ENCODE data around the gene FNDC8.
A peak's percentile ranks its signal among the peaks of the same experiment; 100 is the strongest.
"Not testable (repeated sequence)": the region's sequence is repeated elsewhere in the genome, so short reads cannot be mapped to it uniquely, and the experiment has no call there.

Gene FNDC8

DNA sequence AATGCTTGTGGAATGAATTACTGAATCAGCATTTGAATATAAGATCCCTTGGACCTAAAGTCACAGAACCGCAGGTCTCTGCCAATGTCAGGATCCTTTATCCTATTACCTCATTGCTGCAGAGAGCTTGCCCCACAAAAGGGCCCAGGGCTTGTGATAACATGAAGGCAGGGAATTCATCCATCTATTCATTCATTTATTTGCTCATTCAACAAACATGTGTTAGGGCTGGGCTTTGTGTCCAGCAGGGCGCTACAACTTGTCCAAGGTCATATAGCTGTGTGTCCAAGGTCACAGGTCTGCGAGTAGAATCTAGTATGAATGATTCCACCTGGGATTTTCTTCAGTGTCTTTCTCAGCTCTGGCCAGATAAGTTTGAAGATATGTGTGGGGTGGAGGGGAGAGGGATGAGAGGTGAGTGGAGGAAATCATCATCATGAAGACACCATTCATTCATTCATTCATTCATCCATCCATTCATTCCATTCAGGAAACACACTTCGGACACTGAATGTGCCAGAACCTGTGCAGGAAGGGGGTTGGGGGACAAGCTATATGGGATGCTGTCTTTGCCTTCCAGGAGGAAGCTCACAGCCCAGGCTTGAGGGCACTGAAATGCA is 24.9 kb downstream of the FNDC8 start:
- DNase-seq = no peak

DNA sequence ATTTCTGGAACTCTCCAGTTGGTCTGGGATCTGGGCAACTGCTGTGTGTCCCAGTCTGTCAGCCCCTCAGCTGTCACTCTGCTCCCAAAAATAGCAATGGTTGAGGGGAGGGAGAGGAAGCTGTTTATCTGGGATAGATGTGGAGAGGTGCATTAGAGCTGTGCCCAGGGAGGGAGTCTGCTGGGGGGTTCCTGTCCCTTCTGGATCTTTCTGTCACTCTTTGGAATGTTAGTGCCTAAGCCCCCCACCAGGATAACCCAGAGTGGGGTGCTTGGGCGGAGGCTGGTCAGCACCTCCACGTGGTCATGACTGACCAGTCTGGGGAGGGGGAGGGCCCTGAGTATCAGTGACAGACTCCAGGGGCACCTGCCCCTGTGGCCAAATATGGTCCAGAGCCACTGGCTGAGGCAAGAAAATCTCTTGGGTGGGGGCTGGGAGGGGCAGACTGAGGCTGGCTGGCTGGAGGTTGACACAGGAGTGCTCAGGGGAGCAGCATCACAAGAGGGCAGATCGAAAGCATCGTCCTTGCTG is 26.0 kb downstream of the FNDC8 start, which contains the start of gene UNC45B:
Gene UNC45B (plus strand): TSS at position 443 of the 531 bp plus-strand sequence. CDS start 447 bp downstream, outside the sequence.
- DNase-seq = no peak

DNA sequence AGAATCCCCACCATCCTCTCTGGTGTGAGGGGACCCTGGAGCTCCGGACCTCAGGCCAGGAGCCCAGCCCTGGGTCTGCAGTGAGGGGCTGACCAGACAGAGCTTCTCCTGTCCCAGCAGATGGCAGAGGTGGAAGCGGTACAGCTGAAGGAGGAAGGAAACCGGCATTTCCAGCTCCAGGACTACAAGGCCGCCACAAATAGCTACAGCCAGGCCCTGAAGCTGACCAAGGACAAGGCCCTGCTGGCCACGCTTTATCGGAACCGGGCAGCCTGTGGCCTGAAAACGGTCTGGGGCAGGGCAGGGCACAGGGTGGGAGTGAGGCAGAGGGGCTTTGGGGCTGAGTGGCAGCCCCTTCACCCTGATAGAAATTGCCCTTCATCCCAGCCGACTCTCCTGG is 26.7 kb downstream of the FNDC8 start:
- no peak for DNase-seq

DNA sequence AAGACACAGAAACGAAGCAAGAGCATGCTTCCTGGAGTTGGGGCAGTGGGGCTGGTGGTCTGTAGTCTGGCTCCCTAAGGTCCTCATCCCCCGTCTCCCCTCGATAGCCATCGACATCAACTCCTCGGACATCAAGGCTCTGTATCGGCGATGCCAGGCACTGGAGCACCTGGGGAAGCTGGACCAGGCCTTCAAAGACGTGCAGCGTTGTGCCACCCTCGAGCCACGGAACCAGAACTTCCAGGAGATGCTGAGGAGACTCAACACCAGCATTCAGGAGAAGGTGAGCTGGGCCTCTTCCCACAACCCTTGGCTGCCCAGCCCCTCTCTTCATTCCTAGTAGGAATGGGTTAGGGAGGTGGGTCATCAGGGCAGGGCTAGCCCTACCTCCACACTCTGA is 28.5 kb downstream of the FNDC8 start:
- DNase-seq = no peak

DNA sequence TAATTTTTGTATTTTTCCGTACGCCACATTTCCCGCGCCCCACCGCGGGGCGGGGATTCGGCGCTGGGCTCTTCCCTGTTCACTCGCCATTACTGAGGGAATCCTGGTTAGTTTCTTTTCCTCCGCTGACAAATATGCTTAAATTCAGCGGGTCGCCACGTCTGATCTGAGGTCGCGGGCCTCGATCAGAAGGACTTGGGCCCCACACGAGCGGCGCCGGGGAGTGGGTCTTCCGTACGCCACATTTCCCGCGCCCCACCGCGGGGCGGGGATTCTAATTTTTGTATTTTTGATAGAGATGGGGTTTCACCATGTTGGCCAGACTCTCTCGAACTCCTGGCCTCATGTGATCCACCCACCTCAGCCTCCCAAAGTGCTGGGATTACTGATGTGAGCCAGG is 29.7 kb downstream of the FNDC8 start:
- not testable (repeated sequence) for DNase-seq

DNA sequence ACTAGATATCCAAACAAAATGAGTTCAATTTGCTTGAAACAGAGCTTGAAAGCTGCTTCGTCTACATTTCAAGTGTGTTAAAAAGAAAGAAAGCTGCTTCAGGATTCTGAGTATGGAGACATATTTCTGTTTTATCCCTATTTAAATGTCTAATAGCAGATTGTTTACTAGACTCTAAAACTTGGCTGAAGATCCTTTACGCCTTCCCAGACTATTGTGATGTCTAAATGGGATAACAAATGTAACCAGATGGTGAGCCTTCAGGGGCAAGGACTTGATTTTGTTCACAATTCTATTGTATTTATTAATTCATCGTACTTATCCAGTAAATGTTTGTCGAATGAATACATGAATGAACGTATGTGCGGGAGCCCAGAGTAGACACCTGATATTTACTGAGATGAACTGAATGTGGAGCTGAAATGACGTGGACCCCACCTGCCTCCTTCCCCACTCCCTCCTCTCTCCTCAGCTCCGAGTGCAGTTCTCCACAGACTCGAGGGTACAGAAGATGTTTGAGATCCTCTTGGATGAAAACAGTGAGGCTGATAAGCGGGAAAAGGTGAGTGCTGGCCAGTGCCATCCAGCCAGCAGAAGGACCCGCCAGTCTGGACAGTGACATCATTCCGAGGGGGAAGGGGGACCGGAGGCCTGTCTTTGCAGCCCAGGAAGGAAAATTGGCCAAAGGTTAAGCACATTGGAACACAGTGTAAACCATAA is 31.2 kb downstream of the FNDC8 start:
- DNase-seq = no peak

DNA sequence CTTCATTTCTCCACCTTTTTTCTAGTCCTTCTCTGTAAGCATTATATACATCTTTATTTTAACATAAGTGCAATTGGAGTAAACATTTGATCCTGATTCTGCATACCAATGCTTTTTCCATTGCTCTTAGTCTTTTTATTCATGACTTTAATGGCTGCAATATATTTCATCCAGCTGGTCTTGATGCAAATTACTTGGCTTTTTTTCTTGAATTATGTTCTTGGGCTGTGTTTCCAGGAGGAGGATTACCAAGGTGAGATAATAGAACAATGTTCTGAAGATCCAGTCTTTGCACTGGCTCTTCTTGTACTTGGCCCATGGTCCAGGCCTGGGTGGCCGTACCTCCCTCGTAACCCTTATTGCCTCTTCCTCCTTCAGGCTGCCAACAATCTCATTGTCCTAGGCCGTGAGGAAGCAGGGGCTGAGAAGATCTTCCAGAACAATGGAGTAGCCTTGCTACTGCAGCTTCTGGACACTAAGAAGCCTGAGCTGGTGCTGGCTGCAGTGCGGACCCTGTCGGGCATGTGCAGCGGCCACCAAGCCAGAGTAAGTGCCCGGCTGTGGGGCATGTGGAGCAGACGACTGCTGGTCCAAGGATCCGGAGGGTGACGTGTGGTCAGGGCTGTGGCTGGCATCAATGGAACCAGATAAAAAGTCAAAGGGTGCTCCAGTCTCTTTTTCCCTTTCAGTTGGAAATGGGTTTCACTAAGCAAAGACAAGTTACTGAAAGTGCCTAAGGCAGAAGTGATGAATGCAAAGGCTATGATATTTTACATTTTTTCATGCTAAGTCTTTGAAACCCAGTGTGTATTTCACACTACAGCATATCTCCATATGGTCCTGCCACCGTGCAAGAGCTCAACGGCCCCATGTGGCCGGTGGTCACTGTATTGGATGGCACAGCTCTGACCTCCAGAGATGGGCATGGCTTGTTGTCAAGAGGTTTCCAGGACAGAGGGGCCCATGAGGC is 33.1 kb downstream of the FNDC8 start:
- no peak for DNase-seq

DNA sequence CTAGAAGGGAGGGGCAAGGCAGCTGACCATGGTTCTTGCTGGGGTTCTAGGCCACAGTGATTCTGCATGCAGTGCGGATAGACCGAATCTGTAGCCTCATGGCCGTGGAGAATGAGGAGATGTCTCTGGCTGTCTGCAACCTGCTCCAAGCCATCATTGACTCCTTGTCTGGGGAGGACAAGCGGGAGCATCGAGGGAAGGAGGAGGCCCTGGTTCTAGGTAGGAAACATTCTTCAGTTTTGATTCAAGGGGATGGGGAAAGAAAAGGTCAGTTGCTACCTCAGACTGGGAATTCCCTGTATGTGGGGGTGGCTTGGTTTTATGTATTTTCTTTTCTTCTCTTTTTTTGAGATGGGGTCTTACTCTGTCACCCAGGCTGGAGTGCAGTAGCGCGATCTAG is 33.8 kb downstream of the FNDC8 start:
- no peak for DNase-seq

DNA sequence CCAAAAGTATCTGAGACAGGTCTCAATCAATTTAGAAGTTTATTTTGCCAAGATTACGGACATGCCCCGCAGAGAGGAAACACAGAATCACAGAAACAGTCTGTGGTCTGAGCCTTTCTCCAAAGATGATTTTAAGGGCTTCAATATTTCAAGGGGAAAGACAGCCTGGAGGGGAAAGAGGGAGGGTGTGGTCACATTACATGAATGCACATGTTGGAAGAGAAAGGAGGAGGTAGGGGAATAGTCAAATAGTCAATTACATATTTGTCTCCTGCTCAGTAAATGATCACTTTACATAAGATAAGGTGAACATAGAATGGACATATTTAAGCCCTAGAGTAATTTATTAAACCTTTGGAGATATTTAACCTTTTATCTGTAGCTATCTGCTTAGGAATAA is 38.5 kb downstream of the FNDC8 start:
- DNase-seq = no peak

DNA sequence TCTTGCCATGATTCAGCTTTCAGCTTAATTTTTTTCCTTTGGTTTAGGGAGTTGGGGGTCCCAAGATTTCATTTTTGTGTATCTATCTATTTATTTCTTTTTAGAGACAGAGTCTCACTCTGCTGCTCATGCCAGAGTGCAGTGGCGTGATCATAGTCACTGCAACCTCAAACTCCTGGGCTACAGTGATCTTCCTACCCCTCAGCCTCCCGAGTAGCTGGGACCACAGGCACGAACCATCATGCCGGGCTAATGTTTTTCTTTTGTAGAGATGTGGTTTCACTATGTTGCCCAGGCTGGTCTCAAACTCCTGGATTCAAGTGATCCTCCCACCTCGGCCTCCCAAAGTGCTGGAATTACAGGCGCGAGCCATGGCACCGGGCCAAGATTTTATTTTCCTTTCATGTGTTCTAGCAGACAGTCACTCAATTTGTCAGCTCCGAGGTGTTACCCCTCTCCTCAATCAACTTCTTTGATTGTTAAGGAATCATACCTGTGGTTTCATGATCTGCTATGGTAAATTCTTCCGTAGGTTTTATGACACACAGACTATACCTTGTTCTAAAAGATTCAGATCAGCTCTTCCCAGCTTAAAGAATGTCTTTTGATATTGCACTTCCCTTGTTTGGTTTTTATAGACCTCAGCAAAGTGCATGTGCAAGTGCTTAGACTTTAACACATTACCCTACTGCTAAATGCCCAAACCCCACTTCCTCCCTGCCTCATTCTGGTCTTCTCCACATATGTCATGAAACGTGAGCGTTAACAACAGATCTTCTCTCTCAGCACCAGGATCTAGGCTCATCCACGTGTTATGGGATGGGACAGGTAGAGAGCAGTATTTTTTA is 39.2 kb downstream of the FNDC8 start:
- no peak for DNase-seq

DNA sequence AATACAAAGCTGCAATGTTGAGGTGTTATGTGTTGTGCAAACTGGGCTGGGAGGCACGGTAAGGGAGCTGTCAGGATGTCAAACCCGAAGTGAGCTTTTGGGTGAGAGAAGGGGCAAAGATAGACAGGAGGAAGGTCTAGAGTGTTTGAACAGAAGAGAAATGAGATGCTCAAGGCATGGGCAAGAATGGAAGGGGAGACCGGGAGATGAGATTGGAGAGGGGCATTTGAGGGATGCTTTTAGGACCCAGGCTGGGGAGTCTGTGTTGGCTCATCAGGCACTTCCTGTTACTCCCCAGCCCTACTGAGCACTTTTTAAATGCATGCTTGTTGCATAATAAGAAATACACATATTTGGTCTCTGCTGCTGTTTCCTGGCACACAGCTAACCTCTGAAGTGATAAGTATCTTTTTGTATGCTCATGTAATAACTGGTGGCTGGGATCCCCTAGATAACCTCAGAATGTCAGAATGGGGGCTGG is 39.9 kb downstream of the FNDC8 start:
- DNase-seq = no peak

DNA sequence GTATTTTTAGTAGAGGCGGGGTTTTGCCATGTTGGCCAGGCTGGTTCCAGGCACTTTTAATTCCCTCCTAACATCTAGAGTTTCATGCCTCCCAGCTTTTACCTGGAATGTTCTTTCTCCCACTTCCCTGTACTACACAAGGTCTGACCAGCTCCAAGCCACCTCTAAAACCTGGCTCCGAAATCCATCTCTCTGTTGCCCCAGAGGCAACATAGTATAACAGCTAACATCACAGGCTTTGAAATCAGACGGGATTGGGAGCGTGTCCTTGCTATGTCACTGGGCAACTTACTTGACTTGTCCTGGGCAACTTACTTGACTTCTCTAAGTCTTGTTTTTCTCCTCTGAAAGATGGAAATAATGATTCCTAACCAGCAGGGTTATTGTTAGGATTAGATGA is 41.3 kb downstream of the FNDC8 start:
- no peak for DNase-seq

DNA sequence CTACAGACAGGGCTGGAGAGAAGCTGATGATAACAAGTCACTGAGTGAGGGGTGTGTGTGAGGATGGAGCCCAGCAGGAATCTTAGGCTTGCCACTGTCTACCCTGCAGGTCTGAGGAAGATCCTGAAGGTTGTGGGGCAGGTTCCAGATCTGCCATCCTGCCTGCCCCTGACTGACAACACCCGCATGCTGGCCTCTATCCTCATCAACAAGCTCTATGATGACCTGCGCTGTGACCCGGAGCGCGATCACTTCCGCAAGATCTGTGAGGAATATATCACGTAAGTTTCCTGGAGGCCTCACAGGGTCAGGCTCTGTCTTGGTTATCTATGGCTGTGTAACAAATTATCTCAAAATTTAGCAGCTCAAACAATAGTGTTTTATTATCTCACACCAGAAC is 42.5 kb downstream of the FNDC8 start:
- no peak for DNase-seq

DNA sequence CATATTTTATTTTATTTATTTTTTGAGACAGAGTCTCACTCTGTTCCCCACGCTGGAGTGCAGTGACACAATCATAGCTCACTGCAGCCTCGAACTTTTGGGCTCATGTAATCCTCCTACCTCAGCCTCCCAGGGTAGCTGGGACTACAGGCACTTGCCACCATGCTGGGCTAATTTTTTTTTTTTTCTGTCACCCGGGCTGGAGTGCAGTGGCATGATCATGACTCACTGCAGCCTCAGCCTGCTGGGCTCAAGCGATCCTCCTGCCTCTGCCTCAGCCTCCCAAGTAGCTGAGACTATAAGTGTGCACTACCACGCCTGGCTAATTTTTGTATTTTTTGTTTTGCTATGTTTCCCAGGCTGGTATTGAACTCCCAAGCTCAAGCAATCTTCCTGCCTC is 43.3 kb downstream of the FNDC8 start:
- DNase-seq = no peak

DNA sequence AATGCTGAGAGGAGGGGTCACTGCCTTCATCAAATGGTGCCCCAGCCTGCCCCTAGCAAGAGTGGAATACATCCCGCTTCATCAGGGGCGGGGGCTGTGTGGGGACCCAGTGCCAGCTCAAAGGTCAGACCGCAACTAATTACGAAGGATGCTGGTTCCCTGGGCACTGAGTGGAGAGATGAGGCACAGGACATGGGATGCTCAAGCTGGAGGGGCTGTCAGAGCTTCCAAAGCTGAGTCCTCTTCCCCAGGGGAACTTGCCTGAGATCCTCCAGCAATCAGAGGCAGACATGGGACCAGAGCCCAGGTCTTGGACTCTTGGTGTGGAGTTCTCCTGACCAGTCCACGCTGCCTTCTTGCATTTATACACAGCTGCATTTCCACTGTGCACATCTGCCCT is 45.1 kb downstream of the FNDC8 start:
- DNase-seq = no peak

DNA sequence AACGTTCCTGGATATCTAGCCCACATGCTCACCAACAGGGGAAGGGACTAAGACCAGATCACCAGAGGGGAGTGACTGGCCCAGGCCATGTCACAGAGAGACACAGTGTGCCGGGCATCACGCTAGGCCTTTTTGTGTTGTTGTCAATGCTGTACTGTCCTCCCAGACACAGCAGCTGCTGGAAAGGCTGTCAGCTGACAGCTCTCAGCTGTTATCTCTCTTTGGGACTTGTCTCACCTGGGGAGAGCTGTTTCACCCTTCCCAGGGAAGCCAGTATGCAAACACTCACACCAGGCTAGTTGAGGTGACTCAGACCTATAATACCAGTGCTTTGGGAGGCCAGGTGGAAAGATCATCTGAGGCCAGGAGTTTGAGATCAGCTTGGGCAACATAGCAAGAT is 45.6 kb downstream of the FNDC8 start:
- DNase-seq = peak; percentile 5

DNA sequence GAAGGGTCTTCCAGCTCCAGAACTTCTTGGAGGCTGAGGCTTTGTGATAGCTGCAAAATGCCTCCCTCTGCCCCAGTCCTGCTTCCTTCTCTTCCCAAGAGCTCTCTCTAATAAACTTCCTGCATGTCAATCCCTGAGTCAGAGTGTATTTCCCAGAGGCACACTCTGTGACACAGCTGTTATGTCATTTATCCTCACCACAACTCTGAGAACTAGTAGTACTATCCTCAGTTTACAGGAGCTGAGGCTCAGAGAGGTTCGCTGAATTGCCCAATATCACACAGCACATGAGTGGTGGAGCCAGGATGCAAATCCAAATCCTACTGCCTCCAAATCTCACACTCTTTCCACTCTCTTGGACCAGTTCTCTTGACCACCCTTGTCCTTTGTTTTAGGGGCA is 46.3 kb downstream of the FNDC8 start:
- no peak for DNase-seq

DNA sequence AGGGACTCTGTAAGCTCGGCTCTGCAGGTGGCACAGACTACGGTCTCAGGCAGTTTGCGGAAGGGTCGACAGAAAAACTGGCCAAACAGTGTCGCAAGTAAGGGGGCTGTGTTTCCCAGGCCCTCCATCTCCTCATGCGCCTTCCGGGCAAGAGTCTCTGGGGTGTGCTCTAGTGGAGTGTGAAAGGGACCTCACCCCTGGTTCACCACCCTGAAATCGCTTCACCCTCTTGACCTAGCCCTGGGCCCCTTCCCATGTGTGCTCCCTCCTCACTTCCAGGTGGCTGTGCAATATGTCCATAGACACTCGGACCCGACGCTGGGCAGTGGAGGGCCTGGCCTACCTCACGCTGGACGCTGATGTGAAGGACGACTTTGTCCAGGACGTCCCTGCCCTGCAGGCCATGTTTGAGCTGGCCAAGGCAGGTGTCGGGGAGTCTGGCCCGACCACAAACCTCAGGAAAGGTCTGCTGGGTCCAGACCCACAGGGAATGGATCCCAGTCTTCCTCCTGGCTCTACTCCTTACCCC is 48.5 kb downstream of the FNDC8 start:
- no peak for DNase-seq

DNA sequence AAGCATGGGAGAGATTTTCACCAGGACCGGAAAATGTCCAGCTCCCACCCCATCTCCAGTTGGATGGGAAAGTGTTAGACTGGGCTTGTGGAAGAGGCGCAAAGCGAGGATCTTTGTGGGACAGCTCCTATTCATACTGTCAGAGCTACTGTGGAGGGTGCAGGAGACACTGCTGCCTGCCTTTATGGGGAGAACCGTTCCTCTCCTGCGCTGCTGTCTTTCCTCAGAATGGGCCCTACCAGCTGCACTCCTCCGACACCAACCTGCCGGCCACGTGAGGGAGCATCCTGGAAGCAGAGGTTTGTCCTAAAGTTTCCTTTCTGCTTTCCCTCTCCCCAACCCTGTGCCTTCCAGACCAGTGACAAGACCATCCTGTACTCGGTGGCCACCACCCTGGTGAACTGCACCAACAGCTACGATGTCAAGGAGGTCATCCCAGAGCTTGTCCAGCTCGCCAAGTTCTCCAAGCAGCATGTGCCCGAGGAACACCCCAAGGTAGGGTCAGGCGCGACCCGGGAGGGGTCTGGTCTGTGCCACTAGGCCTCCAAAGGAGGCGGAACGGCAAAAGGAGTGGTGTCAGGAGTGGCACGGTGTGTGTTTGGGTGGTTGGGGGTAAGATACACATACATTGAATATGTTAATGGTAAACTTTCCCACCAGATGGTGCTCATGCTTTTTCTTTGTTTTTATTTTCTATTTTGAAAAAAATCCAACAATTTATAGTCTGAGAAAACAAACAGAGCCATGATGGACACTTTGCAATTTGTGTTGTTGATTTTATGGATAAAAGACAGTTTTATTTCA is 49.8 kb downstream of the FNDC8 start:
- DNase-seq = no peak

DNA sequence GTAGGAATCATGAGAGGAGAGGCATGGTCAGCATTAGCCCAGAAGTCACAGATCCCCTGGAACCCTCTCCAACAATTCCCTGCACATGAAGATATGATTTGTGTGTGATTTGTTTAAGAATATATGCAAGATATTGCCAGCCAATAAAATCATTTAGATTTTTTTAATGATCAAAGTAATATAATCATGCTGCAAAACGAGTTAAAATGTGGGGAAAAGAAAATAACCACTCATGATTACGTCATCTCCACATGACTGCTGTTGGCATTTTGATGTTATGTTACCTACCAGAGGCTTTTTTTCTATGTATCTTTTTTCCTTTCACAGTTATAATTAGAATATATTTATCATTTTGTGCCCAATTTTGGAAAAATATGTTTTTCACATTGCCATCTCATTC is 50.4 kb downstream of the FNDC8 start:
- no peak for DNase-seq

DNA sequence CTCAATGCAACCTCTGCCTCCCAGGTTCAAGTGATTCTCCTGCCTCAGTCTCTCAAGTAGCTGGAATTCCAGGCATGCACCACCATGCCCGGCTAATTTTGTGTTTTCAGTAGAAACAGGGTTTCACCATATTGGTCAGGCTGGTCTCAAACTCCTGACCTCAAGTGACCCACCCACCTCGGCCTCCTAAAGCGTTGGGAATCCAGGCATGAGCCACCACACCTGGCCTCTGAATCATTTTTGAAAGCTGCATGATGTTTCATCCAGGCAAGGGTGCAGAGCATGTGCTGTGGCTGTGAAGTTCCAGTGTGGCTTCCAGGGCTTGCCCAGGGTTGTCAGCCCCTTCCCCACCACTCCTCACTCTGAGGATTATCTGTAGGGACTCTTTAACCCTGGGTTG is 50.9 kb downstream of the FNDC8 start:
- DNase-seq = not testable (repeated sequence)
